Heart left ventricle (tissue), 13 donors: ENCODE data around the gene PIH1D2.

Source experiments
- CTCF ChIP-seq, 12 donors: fragments of 200-600 bp; sonication (generic) in 4 of 12; IDR thresholded peaks; one replicate each; pipeline versions ENCODE4 v1.5.0 to v1.8.0; 2018 to 2022; ENCODE audit warnings: antibody characterized with exemption in 12 of 12, mild to moderate bottlenecking in 5 of 12
- POLR2A ChIP-seq, 2 donors: fragments of 450-650 bp; IDR thresholded peaks; one replicate each; pipeline ENCODE4 v1.6.1; 2017; ENCODE audit warnings: antibody characterized with exemption in 2 of 2, mild to moderate bottlenecking in 2 of 2, moderate library complexity in 2 of 2
- donor health status: ischemic (EF 13 %, LVEDD 7.1; RV severe dilation, severe dysfunction).
- donor health status: DM: no; HTN: yes; CAD: no.
- donor health status: DM: no; HTN: no; CAD: no.
- donor health status: ischemic (EF 25% LVEDD 6.9; RV normal size, moderate dysfunction).
- donor health status: ischemic (EF 25% LVEDD 5.7; RV mildly dilated, moderate dysfunction).
- donor health status: ischemic (EF 35%, LVEDD 5.7; RV mildly dilated, moderate dysfunction).
- donor health status: nonischemic (EF 11% LVEDD 7.7; RV severe dilation, severe dysfunction).
- donor health status: DM: yes; HTN: yes; CAD: no.
- donor health status: PGD.
- donor health status: ischemic (EF 29% LVEDD 5.4; RV normal size, mild dysfunction).
- donor health status: nonischemic (EF 23%, LVEDD 6.1; RV moderate dilation, normal function).

DNA sequence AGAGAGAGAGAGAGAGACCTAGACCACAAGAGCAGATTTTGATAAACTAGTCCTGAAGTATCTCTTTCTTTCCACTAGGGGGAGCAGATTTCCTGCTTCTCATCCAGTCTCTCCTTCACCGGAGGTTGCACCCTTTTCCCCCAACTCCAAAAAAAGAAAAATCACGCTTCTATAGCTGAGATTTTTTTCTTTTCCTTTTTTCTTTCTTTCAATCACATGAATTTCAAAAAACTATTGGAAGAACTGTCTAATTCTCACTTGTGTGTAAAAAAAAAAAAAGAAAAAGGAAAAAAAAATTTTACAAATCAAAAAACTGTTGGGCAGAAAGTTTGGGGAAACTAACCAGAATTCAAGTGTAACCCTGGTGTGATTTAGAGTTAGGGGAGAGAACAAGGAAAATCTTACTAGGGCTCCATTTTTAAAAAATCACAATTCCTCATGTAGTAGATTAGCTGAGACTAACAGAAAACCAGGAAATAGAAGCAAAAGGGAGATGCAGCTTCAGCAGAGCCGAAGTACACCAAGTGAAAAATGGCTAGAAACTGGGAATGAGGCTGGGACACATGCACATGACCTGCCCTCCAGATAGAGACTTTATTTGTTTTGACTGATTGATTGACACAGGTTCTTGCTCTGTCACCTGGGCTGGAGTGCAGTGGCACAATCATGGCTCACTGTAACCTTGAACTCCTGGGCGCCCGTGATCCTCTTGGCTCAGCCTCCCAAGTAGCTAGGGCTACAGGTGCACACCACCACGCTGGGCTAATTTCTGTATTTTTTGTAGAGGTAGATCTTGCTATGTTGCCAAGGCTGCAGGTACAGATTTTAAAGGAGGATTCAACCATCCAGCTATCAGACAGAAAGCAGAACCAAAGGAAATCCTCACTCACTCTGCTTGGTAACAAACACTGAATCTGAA lies 40.0 kb upstream of the PIH1D2 start:
- TF ChIP-seq POLR2A (IDR thresholded peaks at IDR 0.05): no peak
- TF ChIP-seq CTCF (IDR thresholded peaks at IDR 0.05): peak; percentile 50 to 78 (median 64)
